Retinal pigment epithelial cell (primary cell): Measurements from ENCODE around the gene OSMR.

ENCODE experiments used
- DNase-seq: peaks from one replicate; pipeline ENCODE4 v3.0.0-alpha.2; 2010; ENCODE audit warnings: low read depth
- H3K4me3 ChIP-seq: 2 replicates; pipeline ENCODE4 v1.5.1; 2011; ENCODE audit warnings: mild to moderate bottlenecking, low read length, control low read depth, moderate library complexity
- TF ChIP-seq, protein P1 (sequence below): conservative IDR thresholded peaks from 2 replicates; pipeline ENCODE4 v1.5.1; 2011; ENCODE audit warnings: low read depth, low read length, control low read depth, inconsistent platforms

The OSMR gene

DNA sequence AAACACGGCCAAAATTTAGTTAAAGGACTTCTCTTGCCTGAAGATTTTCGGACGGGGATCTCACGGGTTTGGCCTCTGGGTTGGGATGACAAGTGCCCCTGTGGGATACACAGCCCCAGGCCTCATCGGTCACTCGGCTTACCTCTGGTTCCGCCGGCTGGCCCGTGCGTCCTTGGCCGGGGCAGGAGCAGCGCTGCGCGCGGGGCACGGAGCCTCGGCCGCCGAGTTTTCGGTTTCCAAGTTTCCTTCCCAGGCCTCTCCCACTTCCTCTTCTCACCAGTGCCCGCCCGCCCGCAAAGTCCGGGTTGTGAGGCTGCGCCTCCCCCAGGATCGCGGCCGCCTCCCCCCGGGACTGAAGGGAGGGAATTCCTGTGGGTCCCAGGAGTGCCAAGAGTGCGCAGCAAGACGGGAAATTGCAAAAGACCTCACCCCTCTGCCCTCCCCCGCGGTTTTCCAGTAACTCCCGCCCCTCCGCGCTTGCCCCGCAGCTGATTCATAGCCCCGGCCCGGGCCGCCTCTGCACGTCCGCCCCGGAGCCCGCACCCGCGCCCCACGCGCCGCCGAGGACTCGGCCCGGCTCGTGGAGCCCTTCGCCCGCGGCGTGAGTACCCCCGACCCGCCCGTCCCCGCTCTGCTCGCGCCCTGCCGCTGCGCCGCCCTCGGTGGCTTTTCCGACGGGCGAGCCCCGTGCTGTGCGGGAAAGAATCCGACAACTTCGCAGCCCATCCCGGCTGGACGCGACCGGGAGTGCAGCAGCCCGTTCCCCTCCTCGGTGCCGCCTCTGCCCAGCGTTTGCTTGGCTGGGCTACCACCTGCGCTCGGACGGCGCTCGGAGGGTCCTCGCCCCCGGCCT lies at the start of gene OSMR:
OSMR (plus strand) TSS at position 487 of the 853 bp plus-strand sequence. CDS start 23,033 bp downstream, outside the sequence.
- TF ChIP-seq, protein P1, sequence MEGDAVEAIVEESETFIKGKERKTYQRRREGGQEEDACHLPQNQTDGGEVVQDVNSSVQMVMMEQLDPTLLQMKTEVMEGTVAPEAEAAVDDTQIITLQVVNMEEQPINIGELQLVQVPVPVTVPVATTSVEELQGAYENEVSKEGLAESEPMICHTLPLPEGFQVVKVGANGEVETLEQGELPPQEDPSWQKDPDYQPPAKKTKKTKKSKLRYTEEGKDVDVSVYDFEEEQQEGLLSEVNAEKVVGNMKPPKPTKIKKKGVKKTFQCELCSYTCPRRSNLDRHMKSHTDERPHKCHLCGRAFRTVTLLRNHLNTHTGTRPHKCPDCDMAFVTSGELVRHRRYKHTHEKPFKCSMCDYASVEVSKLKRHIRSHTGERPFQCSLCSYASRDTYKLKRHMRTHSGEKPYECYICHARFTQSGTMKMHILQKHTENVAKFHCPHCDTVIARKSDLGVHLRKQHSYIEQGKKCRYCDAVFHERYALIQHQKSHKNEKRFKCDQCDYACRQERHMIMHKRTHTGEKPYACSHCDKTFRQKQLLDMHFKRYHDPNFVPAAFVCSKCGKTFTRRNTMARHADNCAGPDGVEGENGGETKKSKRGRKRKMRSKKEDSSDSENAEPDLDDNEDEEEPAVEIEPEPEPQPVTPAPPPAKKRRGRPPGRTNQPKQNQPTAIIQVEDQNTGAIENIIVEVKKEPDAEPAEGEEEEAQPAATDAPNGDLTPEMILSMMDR, result peak; percentile 6
- H3K4me3 ChIP-seq, result peak within 1 kb of the TSS; percentile 78
- DNase-seq, result peak; percentile 80

GRCh38 chr5:38796742-38797108 lies 49.1 kb upstream of the OSMR start:
- DNase-seq, result no peak
- no peak overlapping the region for H3K4me3 ChIP-seq
- TF ChIP-seq, protein P1, result no peak

GRCh38 chr5:38797838-38798237 lies 48.0 kb upstream of the OSMR start:
- no peak overlapping the region for H3K4me3 ChIP-seq
- TF ChIP-seq, protein P1, result no peak
- no peak for DNase-seq

GRCh38 chr5:38799556-38800377 lies 46.0 kb upstream of the OSMR start:
- no peak for DNase-seq
- no peak overlapping the region for H3K4me3 ChIP-seq
- TF ChIP-seq, protein P1, result no peak

DNA sequence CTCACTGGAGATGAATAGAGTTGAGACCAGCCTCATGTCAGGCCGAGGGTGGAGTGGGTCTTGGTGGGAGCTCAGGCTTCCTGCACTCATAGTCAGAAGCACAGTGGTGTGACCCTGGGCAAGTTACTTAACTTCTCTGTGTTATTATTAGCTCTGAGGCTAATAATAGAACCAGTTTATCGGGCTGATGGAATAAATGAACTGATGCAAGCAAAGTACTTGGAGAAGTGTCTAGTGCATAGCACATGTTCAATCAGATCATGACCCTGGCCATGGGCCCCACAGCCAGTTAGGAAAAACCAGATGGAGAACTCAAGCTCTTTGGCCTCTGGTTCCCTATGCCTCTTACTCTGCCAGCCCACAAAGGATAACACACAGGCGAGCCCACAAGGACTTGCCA lies 45.3 kb upstream of the OSMR start:
- TF ChIP-seq, protein P1, result no peak
- H3K4me3 ChIP-seq, result no peak overlapping the region
- no peak for DNase-seq

- TF ChIP-seq, protein P1, result no peak
Observed at GRCh38 chr5:38802125-38802524, 43.7 kb upstream of the OSMR start.

More at GRCh38 chr5:38802125-38802524, 43.7 kb upstream of the OSMR start:
- no peak overlapping the region for H3K4me3 ChIP-seq
- no peak for DNase-seq
